HG03103 (cell line): ENCODE measurements around the gene AUH.
"Not testable (repeated sequence)": the region's sequence is repeated elsewhere in the genome, so short reads cannot be mapped to it uniquely, and the experiment has no call there.

Experiments
- ATAC-seq: cut with Tn5 transposase; IDR thresholded peaks from one replicate; pipeline ENCODE4 v1.9.1; 2021; ENCODE audit warnings: low read depth; ENCODE audit not compliant: unreplicated experiment

The AUH gene

GRCh38 chr9:91382298-91382697 is 20.6 kb upstream of the AUH start:
- ATAC-seq: no peak

- no peak for ATAC-seq
Observed at GRCh38 chr9:91379426-91379825, 17.7 kb upstream of the AUH start.

GRCh38 chr9:91378695-91379127 is 17.0 kb upstream of the AUH start:
- no peak for ATAC-seq

- ATAC-seq: not testable (repeated sequence)
Observed at GRCh38 chr9:91378054-91378453, 16.3 kb upstream of the AUH start.

- no peak for ATAC-seq
Observed at GRCh38 chr9:91376239-91376638, 14.5 kb upstream of the AUH start.

- no peak for ATAC-seq
Observed at GRCh38 chr9:91374939-91375338, 13.2 kb upstream of the AUH start.

- no peak for ATAC-seq
Observed at GRCh38 chr9:91371894-91372293, 10.2 kb upstream of the AUH start.

- ATAC-seq: not testable (repeated sequence)
Observed at GRCh38 chr9:91370006-91370405, 8.3 kb upstream of the AUH start.

- ATAC-seq: no peak
Observed at GRCh38 chr9:91364702-91365101, 3.0 kb upstream of the AUH start.

- no peak for ATAC-seq
Observed at GRCh38 chr9:91364005-91364404, 2.3 kb upstream of the AUH start.

- no peak for ATAC-seq
Observed at GRCh38 chr9:91362051-91362611, 413 bp upstream of the AUH start.

GRCh38 chr9:91360551-91361290 is 997 bp downstream of the AUH start:
- ATAC-seq: no peak

GRCh38 chr9:91359734-91360470 is 1.8 kb downstream of the AUH start:
- ATAC-seq: no peak

- no peak for ATAC-seq
Observed at GRCh38 chr9:91359083-91359482, 2.6 kb downstream of the AUH start.

- no peak for ATAC-seq
Observed at GRCh38 chr9:91354881-91355280, 6.8 kb downstream of the AUH start.

GRCh38 chr9:91349115-91349555 is 12.6 kb downstream of the AUH start:
- ATAC-seq: no peak

- no peak for ATAC-seq
Observed at GRCh38 chr9:91348191-91348807, 13.4 kb downstream of the AUH start.

GRCh38 chr9:91347377-91347776 is 14.3 kb downstream of the AUH start:
- ATAC-seq: no peak

- ATAC-seq: no peak
Observed at GRCh38 chr9:91346644-91347043, 15.1 kb downstream of the AUH start.

- no peak for ATAC-seq
Observed at GRCh38 chr9:91345978-91346377, 15.7 kb downstream of the AUH start.

- ATAC-seq: no peak
Observed at GRCh38 chr9:91342575-91342974, 19.1 kb downstream of the AUH start.
